Suppressor macrophage treated with lipopolysaccharide for 1 hour (primary cell): ENCODE measurements around the gene ABCB10.

Experiments
- DNase-seq, 3 donors: peaks; one replicate each; pipeline ENCODE4 v3.0.0-alpha.2; 2020 to 2022

ABCB10 gene

DNA sequence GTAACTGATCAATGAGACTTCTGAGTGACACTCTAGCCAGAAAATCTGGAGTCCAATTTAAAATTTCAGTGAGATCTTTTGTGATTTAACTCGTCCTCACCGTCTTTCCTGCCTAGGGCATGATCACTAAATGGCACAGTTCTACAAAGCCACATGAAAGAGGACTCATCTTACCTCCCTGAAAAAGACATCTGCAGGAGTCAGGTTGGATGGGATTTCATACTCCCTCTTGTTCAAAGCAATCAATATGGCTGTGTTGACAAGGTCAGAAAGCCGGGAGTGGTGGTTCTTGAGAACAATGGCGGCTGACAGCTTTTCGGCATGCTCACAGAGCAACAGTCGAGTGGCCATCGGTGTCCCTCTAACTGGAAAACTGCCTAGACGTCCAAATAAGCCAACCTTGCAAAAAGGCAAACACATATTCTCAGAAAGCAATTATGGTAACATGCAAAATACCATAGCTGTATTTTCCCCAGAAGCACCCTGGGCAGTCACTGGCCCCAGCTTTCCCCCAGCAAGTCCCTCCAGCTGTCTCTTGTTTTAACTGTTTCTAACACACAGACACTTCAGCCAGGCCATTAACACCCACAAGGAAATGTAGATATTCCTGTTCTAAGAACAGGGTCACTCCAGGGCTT is 88.0 kb downstream of the ABCB10 start:
- no peak for DNase-seq

DNA sequence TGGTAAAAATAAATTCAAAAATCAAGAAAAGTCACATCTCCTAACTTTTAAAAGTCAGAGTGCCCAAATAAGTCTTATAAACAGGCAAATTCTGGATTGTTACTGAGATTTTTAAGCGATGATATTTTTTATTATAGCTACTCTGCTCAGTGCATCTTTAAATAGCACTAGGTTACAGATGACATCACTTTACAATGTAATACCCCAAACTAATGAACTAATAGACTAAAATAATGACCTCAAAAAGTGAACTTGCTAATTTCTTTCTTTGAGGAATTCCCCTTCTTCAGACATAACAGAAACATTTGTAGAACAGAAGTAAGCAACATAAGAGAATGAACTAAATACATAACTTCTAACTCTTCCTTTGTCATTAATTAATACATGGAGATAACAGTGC is 91.6 kb downstream of the ABCB10 start:
- no peak for DNase-seq
